ENCODE results near the gene ZNF490.
"Not testable (repeated sequence)": the region's sequence is repeated elsewhere in the genome, so short reads cannot be mapped to it uniquely, and the experiment has no call there.

The ZNF490 gene

DNA sequence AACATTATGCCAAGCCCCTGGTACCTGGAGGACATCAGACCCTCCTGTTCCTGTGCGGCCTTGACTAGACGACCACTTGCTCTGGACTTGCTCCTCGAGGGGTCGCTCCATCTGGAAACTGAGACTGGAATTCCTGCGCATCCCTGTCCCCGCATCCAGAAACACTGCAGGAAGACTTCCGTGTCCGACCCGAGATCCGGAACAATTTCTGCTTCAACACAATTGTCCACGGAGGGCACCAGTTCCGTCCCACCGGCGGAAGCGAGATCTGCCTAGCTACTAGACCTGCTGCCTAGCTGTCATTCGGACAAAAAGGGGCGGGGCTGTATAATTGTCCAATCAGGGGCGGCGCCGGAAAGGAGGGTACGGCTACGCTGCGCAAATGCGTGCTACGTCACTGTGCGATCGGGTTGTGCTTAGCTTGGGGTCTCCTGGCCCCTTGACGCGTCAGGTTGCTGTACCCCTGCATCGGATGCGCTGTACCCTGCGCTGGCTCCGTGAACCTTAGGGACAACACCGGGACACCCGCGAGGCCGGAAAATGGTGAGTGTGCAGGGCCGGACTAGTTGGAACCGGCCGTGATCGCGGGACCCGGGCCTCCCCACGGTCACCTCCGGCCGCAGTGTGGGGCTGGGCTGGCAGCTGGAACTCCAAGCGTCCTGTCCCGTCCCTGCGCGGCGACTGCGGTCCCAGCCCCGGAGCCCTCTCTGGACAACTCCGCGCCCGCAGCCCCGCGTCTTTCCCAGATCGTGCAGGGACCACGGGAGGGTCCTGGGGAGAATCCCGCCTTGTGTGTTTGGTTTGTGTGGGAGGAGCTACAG, at the start of gene ZNF490, which contains the start of gene ZNF791:
ZNF490 (minus strand) TSS at position 274 of the 821 bp plus-strand sequence; CDS start at position 141, 133 bp downstream.
ZNF791 (plus strand) TSS at position 381 of the 821 bp plus-strand sequence; CDS start at position 541, 160 bp downstream.
- DNase-seq (ENCODE audit: low spot score) = peak; percentile 95

DNA sequence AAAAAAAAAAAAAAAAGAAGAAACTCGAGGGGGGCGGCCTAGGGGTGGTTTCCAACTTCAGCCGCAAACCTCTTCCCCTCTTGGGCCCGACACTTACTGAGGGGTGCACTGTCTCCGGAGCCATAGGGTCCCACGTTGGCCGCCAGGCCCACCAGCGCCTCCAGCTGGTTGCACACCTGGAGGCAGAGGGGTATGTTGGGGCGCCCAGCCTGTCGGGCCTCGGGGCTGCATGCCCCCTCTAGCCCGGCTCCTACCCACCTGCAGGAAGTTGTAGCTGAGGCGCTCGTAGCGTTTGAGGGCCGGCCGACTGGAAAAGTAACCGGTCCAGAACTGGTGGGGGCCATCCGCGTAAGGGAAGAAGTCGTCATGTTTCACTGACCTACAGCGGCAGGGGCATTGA, 47.4 kb upstream of the ZNF490 start:
- no peak for DNase-seq (ENCODE audit: low spot score)

DNA sequence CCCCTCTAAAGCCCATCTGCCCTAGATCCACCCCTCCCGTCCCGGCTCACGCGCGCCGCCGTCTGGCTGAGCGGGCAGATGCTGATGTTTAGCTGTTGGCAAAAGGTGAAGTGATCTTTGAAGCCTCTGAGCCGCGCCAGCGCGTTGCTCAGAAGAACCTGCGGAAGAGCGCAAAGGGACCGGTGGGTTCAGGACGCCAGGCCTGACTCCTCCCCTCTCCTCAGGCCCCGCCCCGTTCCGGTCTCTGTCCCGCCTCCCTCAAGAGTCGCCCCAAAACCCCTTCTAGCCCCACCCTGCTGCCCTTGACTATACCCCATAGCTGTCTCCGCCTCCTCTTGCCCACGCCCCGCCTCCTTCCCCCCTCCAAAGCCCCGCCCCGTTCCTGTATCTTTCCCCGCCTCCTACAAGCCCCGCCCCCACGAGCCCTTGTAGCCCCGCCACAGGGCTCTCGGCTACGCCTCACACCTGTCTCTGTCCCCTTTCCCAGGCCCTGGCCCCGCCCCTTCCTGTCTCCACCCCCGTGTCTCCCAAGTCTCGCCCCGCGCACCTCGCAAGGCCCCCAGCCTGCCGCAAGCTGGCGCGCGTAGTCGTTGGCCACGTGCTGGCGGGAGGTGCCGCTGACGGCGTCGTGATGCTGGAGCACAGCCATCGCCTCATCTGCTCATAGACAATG, 46.4 kb upstream of the ZNF490 start:
- DNase-seq (ENCODE audit: low spot score) = no peak

DNA sequence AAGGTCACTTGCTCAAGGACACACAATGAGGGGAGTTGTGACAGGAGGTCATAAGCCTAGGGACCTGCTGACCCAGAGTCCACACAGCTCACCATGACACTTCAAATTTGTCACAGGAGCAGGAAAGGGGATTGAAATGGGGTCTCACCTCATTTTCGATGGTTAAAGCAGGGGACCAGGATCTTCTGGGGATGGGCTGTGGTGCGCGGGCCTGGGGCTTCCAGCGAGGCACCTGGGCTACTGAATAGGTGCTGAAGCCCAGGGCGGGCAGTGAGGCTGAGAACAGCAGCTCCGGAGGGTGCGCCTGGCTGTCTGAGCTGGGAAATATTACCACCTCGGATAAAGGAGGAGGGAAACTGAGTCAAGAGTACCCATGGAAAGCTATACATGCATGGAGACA, 44.9 kb upstream of the ZNF490 start:
- DNase-seq (ENCODE audit: low spot score) = no peak

DNA sequence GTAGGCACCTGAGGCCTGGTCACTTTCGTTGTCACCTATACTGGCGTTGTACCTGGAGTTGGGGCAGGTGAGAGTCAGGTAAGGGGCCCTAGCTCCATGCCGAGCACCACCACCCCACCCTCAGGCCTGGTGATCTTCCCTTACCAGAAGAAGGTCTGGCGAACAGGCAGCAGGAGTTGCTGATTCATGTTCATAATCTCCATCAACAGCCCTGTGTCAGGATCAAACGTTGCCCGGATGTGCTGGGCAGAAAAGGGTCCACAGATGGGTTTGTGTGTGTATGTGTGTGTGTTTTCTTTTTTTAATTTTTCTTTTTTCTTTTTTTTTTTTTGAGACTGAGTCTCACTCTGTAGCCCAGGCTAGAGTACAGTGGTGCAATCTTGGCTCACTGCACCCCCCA, 41.6 kb upstream of the ZNF490 start:
- no peak for DNase-seq (ENCODE audit: low spot score)

DNA sequence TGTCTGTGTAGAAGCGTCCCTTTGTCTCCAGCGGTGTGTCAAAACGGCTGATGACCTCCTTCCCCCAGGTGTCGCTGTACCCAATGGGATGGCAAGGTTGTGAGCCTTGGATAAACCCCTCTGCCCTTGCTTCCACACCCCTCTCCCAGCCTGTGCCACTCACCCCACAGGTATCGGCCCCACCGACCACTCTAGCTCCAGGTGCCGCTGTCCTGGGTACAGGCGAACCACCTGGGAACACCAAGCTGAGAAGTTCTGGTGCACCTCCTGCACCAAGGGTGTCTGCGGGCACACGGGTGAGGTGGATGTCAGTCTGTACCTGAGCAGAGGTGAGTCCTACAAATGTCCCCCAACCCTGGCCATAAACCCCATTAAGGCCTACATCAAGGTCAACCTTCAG, 39.3 kb upstream of the ZNF490 start:
- no peak for DNase-seq (ENCODE audit: low spot score)

DNA sequence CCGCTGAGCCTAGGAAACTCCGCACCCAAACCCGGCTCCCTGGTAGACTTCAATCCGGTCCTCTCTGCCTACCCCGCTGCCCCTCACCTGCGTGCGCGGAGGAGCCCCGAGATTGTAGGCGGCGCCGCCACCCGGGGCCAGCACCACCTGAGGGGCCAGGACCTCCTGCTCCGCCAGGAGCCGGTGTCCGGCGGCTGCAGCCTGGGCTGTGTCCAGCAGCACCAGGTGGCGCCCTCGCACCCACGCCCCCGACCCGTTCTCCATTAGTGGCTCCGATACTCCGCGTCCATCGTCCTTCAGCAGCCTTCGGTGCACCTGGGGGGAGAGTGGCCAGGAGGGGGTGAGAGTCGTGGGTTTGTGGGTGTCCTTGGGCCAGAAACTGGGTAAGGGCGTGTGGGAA, 37.5 kb upstream of the ZNF490 start:
- no peak for DNase-seq (ENCODE audit: low spot score)

DNA sequence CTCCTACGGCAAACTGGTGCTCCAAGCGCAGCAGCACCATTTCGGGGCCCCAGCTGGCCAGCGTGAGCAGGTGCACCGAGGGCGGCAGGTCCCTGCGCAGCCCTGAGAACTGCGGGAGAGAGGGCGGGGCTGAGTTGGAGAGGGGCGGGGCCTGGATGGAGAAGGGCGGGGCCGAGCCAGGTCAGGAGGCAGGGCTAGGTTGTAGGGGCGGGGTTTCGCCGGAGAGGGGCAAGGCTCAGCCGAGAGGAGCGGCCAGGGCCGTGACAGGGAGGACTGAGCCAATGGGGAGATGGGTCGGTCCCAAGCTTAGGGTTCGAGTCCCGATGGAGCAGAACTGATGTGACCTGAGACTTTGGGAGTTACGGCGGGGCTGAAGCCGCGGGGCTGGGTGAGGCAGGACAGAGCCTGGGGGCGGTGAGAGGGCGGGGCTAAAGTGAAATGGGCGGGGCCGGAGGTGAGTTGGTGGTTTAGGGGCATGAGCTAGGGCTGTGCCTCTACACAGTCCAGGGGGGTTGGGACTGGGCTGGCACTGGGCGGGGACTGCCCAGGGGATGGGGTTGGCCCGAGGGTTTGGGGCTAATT, 37.0 kb upstream of the ZNF490 start:
- no peak for DNase-seq (ENCODE audit: low spot score)

DNA sequence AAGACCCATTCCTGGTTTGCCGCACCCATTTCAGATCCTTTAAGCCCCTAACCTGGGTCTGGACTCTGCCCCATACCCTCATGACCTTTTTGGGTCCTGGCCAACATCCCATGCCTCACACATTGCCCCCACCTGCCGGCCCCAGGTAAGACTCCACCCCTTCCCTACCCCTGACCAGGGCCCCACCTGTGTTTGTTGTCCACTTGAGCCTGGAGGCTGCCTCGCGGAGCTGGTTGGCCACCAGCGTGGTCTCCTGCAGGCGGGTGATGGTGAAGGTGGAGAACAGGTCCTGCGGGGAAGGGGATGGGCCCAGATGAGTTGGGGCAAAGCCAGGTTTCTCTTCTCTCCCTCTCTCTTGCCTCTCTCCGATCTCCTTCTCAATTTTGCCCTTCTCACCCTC, 36.4 kb upstream of the ZNF490 start:
- DNase-seq (ENCODE audit: low spot score) = no peak

DNA sequence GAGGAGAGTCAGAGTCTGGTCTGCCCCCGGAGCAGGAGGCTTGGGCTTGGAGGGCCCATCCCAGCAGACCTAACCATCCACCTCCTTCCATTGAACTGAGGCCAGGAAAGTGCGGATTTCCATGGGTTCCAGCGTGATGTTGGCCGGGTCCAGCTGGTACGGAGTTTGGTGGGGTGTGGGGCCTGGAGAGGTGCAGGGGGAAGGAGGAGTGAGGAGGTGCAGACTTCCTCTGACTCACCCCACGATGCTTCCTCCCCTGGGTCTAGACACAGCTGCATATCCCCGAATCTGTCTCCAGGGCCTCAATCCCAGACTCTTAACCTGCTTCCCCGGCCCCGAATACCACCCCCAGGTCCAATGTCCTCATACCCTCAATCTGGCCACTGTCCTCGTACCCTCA, 35.9 kb upstream of the ZNF490 start:
- no peak for DNase-seq (ENCODE audit: low spot score)

DNA sequence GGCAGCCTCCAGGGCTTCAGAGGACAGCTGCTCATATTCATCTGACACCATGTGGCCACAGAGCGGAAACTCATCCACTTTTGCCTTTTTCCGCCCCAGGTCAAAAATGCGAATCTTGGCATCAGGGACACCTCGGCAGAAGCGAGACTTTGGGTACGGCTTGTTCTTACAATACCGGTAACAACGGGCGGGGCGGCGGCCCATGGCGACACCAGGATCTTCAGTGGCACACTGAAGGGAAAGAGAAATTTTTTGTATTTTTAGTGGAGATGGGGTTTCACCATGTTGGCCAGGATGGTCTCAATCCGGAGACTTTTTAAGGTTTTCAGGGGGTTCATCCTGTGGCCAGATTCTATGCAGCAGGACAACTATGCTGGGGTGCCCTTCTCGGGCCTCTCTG, 33.1 kb upstream of the ZNF490 start:
- not testable (repeated sequence) for DNase-seq (ENCODE audit: low spot score)

DNA sequence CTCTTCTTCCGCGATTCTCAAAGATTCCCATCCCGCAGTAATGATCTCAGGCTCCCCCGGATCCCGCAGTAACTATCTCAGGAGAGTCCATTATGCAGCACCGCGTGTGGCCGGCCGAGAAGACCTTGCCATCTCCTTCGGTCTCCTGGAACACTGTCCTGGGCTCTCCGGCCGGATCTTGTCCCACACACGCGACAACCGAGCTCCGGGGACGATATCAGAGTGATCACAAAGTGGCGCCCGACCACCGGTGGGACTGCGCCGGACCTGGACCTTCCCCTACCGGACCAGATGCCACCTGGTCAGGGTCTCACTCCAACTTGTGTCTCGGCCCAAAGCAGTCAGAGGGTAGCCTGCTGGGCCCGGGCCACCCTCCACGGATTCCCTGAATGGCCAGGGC, 31.9 kb upstream of the ZNF490 start:
- DNase-seq (ENCODE audit: low spot score) = no peak

DNA sequence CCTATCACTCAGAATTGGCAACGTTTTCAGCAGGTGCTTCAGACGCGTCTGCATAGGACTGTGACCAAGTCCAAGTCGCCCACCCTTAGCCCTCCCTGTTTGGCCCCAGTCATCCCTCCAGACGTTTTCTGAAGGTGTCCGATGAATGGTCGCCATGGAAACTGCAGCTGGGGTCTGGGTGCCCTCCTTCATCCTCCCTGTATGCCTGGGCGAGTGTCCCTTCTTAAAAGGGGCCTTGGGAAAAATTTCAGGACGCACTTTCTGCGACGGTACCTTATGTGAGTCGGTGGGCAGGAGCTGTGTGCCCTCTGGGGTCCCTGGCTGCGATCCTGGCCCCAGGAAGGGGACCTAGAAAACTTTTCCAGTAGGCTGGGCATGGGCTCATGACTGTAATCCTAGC, 30.8 kb upstream of the ZNF490 start:
- DNase-seq (ENCODE audit: low spot score) = no peak

DNA sequence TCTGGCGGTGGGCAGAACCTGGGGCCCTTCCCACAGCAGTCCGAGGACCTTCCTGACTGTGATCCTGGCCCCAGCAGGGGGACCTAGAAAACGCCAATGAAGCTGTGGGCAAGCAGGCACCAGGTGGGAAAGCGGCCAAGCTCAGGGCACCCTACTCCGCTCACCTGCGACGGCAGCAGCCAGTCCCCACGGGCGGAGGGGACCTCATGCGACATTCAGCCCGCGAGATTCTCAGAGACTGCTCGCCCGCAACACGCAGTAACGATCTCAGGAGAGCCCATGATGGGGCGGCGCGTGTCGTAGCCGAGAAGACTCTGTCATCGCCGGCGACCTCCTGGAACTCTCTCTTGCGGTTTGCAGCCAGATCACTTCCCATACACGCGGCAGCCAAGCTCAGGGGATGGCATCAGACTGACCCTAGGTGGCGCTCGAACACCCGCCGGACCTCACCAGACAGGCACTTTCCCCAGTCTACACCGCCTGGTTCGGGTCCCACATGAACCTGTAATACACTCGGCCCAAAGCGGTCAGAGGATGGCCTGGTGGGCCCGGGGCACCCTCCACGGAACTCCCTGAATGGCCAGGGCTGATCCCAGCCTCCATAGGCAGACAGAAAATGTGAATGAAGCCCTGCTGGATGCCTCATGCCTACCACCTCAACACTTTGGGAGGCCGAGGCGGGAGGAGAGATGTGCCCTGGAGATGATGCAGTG, 29.4 kb upstream of the ZNF490 start:
- DNase-seq (ENCODE audit: low spot score) = peak; percentile 86

DNA sequence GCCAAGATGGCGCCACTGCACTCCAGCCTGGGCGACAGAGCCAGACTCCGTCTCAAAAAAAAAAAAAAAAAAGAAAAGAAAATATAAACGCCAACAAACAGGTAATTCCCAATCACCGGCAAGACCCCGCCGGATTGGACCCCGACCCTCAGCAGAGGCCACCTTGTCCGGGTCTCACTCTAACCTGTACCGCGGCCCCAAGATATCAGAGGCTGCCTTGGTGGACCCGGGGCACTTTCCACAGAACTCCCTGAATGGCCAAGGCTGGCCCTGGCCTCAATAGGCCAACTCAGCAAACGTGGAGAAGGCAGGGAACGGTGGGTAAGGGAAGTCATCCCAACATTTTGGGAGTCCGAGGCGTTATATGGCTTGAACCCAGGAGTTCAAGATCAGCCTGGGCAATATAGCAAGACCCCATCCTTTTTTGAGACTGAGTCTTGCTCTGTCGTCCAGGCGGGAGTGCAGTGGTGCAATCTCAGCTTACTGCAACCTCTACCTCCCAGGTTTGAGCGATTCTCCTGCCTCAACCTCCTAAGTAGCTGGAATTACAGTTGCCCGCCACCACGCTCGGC, 28.1 kb upstream of the ZNF490 start:
- DNase-seq (ENCODE audit: low spot score) = no peak

DNA sequence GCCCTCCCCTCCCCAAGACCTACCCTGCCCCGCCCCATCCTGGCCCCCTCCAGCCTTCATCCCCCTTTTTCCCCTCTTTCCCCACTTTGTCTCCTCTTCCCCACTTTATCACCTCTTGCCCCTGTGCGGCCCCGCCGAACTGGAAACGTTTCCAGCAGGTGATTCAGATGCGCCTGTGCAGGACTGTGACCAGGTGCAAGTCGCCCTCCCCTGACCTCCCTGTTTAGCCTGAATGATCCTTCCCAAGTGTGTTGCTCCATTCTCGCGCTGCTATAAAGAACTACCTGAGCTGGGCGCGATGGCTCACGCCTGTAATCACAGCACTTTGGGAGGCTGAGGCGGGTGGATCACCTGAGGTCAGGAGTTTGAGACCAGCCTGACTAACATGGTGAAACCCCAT, 26.0 kb upstream of the ZNF490 start:
- DNase-seq (ENCODE audit: low spot score) = no peak

DNA sequence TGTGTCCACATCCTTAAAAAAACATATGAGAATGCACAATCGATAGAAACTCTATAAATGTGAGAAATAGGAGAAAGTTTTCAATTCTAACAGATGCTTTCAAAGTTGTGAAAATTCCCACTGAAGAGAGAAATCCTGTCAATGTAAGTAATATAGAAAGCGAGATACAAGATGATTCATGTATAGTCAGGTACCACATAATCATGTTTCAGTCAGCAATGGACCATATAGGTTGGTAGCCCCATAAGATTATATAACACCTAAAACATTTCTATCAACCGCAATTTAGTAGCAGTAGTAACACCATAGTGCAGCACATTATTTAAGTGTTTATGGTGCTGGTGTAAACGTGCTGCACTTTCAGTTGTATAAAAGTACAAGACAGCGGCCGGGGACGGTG, 18.6 kb upstream of the ZNF490 start:
- DNase-seq (ENCODE audit: low spot score) = no peak

DNA sequence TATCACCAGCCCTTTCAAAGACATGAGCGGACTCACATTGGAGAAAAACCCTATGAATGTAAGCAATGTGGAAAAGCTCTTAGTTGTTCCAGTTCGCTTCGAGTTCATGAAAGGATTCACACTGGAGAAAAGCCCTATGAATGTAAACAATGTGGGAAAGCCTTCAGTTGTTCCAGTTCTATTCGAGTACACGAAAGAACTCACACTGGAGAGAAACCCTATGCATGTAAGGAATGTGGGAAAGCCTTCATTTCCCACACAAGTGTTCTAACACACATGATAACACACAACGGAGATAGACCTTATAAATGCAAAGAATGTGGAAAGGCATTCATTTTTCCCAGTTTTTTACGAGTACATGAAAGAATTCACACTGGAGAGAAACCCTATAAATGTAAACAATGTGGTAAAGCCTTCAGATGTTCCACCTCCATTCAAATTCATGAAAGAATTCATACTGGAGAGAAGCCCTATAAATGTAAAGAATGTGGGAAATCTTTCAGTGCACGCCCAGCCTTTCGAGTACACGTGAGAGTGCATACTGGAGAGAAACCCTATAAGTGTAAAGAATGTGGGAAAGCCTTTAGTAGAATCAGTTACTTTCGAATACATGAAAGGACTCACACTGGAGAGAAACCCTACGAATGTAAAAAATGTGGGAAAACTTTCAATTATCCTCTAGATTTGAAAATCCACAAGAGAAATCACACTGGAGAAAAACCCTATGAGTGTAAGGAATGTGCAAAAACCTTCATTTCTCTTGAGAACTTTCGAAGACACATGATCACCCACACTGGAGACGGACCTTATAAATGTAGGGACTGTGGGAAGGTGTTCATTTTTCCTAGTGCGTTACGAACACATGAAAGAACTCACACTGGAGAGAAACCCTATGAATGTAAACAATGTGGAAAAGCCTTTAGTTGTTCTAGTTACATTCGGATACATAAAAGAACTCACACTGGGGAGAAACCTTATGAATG, 17.7 kb upstream of the ZNF490 start:
- no peak for DNase-seq (ENCODE audit: low spot score)

DNA sequence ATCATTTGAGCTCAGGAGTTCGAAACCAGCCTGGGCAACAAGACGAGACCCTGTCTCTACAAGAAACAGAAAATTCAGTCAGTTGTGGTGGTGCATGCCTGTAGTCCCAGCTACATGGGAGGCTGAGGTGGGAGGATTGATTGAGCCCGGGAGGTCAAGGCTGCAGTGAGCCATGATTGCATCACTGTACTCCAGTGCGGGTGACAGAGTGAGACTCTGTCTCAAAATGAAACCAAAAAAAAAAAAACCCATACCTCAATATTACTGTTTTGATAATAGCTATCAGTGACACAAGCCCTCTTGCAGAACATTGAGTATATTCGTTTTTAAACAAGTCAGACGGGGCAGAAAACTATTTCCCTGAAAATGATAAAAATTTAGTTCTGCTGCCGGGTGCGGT, 16.3 kb upstream of the ZNF490 start:
- no peak for DNase-seq (ENCODE audit: low spot score)

DNA sequence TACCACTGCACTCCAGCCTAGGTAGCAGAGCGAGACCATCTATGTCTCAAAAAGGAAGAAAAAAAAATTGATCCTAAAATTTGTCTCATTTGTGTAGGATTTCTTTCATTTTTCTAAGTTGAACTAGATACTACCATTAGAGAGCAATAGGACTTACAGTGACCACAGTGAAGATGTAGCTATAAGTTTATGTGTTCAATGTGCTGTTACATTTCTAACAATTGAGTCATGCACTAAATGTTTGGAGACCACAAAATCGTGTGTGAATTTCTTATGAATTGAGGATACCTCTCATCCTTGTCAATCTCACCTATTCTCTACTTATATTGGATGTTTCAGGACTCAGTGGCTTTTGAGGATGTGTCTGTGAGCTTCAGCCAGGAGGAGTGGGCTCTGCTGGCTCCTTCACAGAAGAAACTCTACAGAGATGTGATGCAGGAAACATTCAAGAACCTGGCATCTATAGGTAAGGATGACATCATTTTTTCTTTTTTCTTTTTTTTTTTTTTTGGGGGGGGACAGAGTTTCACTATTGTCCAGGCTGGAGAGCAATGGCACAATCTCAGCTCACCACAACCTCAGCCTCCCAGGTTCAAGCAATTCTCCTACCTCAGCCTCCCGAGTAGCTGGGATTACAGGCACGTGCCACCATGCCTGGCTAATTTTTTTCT, 12.9 kb upstream of the ZNF490 start:
- DNase-seq (ENCODE audit: low spot score) = no peak
